ENCODE data around the gene PARD6G. TPM values are rescaled to one million over a fixed set of nuclear protein-coding genes. Genes with fewer than 3 reads are reported as not detected.

The PARD6G gene
- total and polyA plus RNA-seq, 9 of the 15 experiments (the other 6 are each of a cell fraction or from before 2014, with no cell fraction given), result 0.03 to 1.2 (median 0.26) TPM

DNA sequence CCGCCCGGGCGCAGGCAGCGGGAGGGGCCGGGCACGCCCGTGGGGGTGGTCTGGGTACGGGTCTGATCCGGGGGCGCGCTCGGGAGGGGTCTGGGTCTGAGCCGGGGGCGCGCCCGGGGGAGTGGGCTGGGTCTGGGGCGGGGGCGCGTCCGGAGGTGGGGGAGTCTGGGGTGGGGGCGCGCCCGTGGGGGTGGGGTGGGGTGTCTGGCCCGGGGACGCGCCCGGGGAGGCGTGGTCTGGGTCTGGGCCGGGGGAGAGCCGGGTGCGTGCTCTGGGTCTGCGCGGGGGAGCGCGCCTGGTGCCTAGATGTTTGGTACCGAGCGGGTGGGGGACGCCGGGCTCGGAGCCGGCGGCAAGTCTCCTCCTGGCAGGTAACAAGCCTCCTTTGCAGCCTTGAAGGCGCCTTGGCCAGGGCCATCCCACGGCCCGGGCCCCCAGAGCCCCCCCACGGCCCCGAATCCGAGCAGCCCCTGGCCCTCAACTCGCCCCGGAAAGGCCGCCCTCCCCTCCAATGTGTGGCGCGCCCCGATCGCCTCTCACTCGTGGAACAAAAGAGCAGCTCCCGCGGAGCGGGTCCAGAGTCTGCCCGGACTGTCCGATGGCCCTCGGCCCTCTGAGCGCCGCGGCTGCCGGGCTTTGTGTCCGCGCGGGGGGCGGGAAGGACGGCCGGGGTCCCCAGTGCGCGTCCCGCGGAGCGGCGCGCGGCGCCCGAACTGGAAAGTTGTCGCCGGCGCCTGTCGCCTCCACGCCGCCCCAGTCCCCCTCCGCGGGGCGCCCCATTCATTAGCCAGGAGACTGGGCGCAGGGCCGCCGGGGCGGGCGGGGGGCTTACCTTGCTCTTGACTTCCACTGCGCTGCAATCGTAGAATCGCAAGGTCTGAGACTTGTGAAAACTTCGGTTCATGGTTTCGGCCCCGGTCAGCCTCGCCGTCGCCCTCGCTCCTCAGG lies 595 bp downstream of the PARD6G start (continued):
- TF ChIP-seq, protein P1, sequence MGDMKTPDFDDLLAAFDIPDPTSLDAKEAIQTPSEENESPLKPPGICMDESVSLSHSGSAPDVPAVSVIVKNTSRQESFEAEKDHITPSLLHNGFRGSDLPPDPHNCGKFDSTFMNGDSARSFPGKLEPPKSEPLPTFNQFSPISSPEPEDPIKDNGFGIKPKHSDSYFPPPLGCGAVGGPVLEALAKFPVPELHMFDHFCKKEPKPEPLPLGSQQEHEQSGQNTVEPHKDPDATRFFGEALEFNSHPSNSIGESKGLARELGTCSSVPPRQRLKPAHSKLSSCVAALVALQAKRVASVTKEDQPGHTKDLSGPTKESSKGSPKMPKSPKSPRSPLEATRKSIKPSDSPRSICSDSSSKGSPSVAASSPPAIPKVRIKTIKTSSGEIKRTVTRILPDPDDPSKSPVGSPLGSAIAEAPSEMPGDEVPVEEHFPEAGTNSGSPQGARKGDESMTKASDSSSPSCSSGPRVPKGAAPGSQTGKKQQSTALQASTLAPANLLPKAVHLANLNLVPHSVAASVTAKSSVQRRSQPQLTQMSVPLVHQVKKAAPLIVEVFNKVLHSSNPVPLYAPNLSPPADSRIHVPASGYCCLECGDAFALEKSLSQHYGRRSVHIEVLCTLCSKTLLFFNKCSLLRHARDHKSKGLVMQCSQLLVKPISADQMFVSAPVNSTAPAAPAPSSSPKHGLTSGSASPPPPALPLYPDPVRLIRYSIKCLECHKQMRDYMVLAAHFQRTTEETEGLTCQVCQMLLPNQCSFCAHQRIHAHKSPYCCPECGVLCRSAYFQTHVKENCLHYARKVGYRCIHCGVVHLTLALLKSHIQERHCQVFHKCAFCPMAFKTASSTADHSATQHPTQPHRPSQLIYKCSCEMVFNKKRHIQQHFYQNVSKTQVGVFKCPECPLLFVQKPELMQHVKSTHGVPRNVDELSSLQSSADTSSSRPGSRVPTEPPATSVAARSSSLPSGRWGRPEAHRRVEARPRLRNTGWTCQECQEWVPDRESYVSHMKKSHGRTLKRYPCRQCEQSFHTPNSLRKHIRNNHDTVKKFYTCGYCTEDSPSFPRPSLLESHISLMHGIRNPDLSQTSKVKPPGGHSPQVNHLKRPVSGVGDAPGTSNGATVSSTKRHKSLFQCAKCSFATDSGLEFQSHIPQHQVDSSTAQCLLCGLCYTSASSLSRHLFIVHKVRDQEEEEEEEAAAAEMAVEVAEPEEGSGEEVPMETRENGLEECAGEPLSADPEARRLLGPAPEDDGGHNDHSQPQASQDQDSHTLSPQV (IDR thresholded peaks at IDR 0.05), result no peak
- no peak for TF ChIP-seq ARID1B (IDR thresholded peaks at IDR 0.05)
- no peak for TF ChIP-seq EP300 (IDR thresholded peaks at IDR 0.05; ENCODE audit: low read length)
- no peak for TF ChIP-seq SIN3A (IDR thresholded peaks at IDR 0.05; ENCODE audit: borderline replicate concordance in 2 of 2, control insufficient read depth in 1 of 2, low read depth in 2 of 2, low read length in 2 of 2)
- no peak for TF ChIP-seq PPARD (CRISPR knock-in tag; IDR thresholded peaks at IDR 0.05)
